ENCODE data around the gene HCLS1. TPM values are rescaled to one million over a fixed set of nuclear protein-coding genes. Genes with fewer than 3 reads are reported as not detected.
"Not testable (repeated sequence)": the region's sequence is repeated elsewhere in the genome, so short reads cannot be mapped to it uniquely, and the experiment has no call there.

HCLS1 gene
- total and polyA plus RNA-seq, 12 donors, result 4.5 to 101 (median 51.4) TPM

GRCh38 chr3:121692010-121692699 is 31.5 kb upstream of the HCLS1 start:
- H3K4me3 ChIP-seq, result no peak overlapping the region

GRCh38 chr3:121690777-121691405 is 30.2 kb upstream of the HCLS1 start:
- Histone ChIP-seq H3K27ac (peak overlapping the region in 1 of 5 donors; percentile 12), H3K36me3 (replicated peaks in 1 of 2) (no peaks in the 10 kb centered on the region), H3K9me3 (replicated peaks in 1 of 3) (no peaks in the 10 kb centered on the region), H3K4me3 (no peak overlapping the region), H3K27me3 (no peaks in the 10 kb centered on the region), H3K4me1 (replicated peaks in 1 of 2) (no peaks in the 10 kb centered on the region)
- TF ChIP-seq POLR2A (IDR thresholded peaks at IDR 0.05) (no peak), CTCF (IDR thresholded peaks at IDR 0.05) (no peak)
- DNase-seq, result no peak
- 93 to 98% (median 97%) methylated on average over 2 of the region's 2 CpGs for WGBS, 4 donors
- intact Hi-C loops (cut with DNase I), result no loop called here

More at GRCh38 chr3:121692010-121692699, 31.5 kb upstream of the HCLS1 start:
- Histone ChIP-seq H3K4me1 (replicated peaks in 1 of 2) (peaks cover 0 to 5% of the 10 kb centered on the region in 2 donors), H3K9me3 (replicated peaks in 1 of 3) (no peaks in the 10 kb centered on the region), H3K27ac (no peak overlapping the region), H3K27me3 (no peaks in the 10 kb centered on the region), H3K36me3 (replicated peaks in 1 of 2) (no peaks in the 10 kb centered on the region)
- intact Hi-C loops (cut with DNase I), result no loop called here
- no peak for DNase-seq
- 93 to 96% (median 96%) methylated on average over 2 of the region's 2 CpGs for WGBS, 4 donors
- no peak for TF ChIP-seq CTCF (IDR thresholded peaks at IDR 0.05)

- H3K4me1 ChIP-seq (replicated peaks in 1 of 2); H3K36me3 ChIP-seq (replicated peaks in 1 of 2); H3K27me3 ChIP-seq; DNase-seq; H3K4me3 ChIP-seq; H3K27ac ChIP-seq; intact Hi-C loops (cut with DNase I): not testable (repeated sequence)
- WGBS, 4 donors, result 94 to 100% (median 94%) methylated on average over 6 to 30 of the region's 31 CpGs; no CpG with 5 or more reads in 1 of the 4 donors
- peaks cover 0 to 11% (median 0%) of the 10 kb centered on the region in 3 donors for H3K9me3 ChIP-seq (replicated peaks in 1 of 3)
Measured at GRCh38 chr3:121688747-121689146, 28.0 kb upstream of the HCLS1 start.

GRCh38 chr3:121681792-121682191 is 21.1 kb upstream of the HCLS1 start:
- Histone ChIP-seq H3K27ac (no peak overlapping the region), H3K27me3 (no peaks in the 10 kb centered on the region), H3K4me1 (replicated peaks in 1 of 2) (peaks cover 0 to 9% of the 10 kb centered on the region in 2 donors), H3K4me3 (no peak overlapping the region), H3K9me3 (replicated peaks in 1 of 3) (peaks cover 0 to 11% (median 0%) of the 10 kb centered on the region in 3 donors), H3K36me3 (replicated peaks in 1 of 2) (peaks cover 0 to 37% of the 10 kb centered on the region in 2 donors)
- no peak for DNase-seq
- 89 to 100% (median 94%) methylated on average over 1 of the region's 1 CpG for WGBS, 4 donors
- TF ChIP-seq POLR2A (IDR thresholded peaks at IDR 0.05) (no peak), CTCF (IDR thresholded peaks at IDR 0.05) (no peak)
- intact Hi-C loops (cut with DNase I), result no loop called here

Data from adrenal gland (tissue), 12 donors.